NCI-H146 treated with DMSO at 0.1 percent for 48 hours (cell line): ENCODE measurements around the gene S100A6.
A peak's percentile ranks its signal among the peaks of the same experiment; 100 is the strongest.

Experiments
- DNase-seq: peaks from one replicate; lab custom pipeline; 2025; ENCODE audit not compliant: unreplicated experiment; lab: John Stamatoyannopoulos, UW

The S100A6 gene

GRCh38 chr1:153505576-153505975, 30.2 kb downstream of the S100A6 start:
- DNase-seq, result no peak

DNA sequence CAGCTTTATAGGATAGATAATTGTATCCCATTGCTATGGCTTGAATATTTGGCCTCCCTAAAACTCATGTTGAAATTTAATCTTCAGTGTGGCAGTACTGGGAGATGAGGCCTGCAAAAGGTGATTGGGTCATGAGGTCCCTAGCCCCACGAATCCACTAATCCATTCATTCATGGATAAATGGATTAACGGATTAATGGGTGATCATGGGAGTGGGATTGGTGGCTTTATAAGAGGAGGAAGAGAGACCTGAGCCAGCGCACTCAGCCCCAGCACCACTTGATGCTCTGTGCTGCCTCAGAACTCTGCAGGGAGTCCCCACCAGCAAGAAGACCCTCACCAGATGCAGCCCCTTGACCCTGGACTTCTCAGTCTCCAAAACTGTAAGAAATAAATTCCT, 32.0 kb downstream of the S100A6 start:
- DNase-seq, result no peak

DNA sequence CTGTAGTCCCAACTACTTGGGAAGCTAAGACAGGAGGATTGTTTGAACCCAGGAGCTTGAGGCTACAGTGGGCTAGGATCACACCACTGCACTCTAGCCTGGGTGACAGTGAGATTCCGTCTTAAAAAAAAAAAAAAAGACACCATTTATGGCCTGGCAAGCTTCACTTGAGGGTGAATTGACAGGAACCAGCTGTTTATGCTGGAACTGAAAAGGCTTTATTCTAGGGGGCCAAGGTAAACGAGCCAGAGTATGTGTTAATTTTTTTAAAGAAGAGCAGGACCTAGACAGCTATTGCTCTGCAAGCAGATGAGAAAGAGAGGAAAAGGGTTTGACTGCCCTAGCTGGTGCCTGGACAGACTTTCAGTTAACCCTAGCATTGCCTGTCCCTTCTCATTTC, 37.0 kb downstream of the S100A6 start:
- DNase-seq, result no peak

- DNase-seq, result no peak
These were observed 40.3 kb downstream of the S100A6 start for GRCh38 chr1:153495536-153495935.

DNA sequence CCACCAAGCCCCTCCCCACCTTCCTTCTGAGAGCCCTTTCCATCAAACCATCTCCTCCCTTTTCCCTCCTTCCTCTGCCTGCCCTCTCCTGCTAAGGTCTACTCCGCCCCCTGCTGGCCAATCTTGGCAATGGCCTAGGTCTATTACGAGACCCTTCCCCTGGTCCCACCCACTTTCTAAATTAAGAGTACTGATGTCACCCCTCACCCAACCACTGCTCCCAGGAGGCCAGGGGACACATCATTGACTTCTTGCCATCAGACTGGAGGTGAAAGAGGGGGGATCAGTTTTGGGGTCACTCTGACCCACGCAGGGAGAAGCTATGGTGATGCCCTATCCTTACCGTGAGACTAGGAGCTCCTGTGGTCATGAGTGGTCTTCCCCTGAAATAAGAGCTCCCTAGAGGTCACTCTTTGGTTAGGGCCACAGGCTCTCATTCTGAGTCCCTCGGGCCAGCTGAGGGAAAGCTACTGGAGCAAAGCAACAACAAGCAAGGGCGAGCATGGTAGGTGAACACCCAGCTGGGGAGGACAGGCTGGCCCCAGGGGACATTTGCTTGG, 40.7 kb downstream of the S100A6 start:
- DNase-seq, result peak; percentile 89

DNA sequence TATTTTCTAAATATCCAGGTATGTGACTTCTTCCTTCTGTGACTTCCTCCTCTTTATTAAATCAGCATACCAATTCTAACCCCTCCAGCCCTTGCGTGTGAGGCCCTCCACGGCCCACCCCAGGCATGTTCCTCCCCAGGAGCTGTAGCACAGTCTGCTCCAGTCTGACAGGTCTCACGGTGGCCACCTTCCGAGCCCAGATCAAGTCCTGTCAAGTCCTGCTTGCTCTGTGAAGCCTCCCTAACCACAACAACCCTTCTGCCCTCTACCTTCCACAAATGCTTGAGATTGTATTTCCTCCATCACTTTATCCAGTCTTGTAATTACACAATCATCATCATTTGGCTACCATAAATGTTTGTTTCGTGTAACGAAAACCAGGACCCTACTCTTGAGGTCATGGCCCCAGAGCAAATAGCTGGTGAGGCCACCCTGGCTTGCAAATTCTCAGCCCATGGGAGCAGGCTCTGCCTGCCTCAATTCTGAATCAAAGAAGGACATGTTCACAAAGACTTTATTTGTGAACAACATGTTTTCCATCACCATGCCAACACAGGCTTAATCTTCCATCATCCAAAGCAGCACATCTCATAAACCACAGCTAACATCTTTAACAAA, 42.3 kb downstream of the S100A6 start:
- DNase-seq, result no peak

DNA sequence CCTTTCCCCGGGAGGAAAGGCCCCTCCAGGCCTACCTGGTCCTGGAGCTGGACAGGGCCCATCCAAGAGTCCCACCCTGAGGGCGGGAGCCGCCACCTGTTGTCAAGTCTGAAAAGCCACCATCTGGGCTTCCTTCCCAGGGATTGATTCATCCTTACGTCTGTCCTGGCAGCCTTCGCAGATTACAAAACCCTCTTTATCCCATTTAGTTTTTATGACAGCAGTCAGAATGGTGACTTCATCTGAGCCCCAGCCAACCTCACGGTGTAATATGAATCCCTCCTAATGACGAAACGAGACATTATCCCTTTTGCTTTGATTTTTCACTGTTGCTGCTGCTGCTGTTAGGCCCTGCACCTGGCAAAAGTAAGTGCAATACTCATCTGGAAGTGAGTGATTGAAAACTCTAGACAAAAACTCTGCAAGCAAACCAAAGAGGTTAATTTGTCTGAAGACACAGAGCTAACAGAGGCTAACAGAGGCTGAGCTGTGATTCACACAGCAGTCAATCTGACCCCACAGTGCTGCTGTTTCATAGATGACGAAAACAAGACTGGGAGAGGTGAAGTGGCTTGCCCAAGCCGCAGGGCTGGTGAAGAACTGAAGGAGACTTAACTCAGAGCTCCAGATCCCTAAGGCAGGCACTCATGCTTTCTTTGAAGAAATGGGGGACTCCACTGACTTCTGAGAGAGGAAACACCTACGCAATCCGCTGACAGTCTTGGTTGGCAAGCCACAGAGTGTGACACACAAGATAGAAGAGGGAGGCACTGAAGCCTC, 45.3 kb downstream of the S100A6 start:
- DNase-seq, result peak; percentile 57

- DNase-seq, result no peak
These were observed 47.1 kb downstream of the S100A6 start for GRCh38 chr1:153488731-153489130.

DNA sequence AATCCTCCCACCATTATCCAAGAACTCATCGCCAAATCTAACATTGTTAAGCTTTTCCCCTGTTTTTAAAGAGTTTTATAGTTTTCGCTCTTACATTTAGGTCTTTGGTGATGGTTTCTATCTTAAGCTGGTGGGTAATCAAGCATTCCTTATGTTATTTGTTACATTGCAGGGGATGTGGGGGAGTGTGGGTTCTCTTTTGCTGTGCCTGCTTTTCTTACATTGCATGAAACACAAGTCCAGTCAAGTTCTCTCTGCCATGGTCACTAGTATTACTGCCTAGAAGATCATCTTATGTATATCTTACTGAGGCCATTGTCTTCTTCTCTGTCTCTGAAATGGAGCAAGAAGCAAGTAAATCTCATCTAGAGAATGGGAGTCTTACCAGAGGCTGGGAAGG, 48.1 kb downstream of the S100A6 start:
- no peak for DNase-seq

- peak; percentile 58 for DNase-seq
These were observed 49.9 kb downstream of the S100A6 start for GRCh38 chr1:153485863-153486262.
